HepG2 (cell line): Measurements from ENCODE around the gene CCN6. TPM values are rescaled to one million over a fixed set of nuclear protein-coding genes. Genes with fewer than 3 reads are reported as not detected.

Experiments
- ATF5 ChIP-seq: sonication (generic); formaldehyde crosslinking; IDR thresholded peaks from 2 replicates; pipeline ENCODE4 v1.4.0; 2020; ENCODE audit warnings: mild to moderate bottlenecking, low read depth, missing genetic modification reagents
- CREB3 ChIP-seq: sonication (generic); formaldehyde crosslinking; IDR thresholded peaks from 2 replicates; pipeline ENCODE4 v1.5.0; 2020; ENCODE audit warnings: missing genetic modification reagents
- CTCF ChIP-seq: sonication (generic); formaldehyde crosslinking; IDR thresholded peaks from 2 replicates; pipeline ENCODE4 v1.5.0; 2020; ENCODE audit warnings: mild to moderate bottlenecking, missing genetic modification reagents, moderate library complexity
- FOXO4 ChIP-seq: sonication (generic); formaldehyde crosslinking; conservative IDR thresholded peaks from 2 replicates; pipeline ENCODE4 v1.8.1; 2023; ENCODE audit warnings: missing genetic modification reagents
- IKZF5 ChIP-seq: IDR thresholded peaks from 2 replicates; pipeline ENCODE4 v1.6.1; 2018; ENCODE audit warnings: missing genetic modification reagents, mild to moderate bottlenecking, missing compliant biosample characterization
- MAX ChIP-seq: IDR thresholded peaks from 2 replicates; pipeline ENCODE4 v1.6.1; 2012; ENCODE audit warnings: inconsistent platforms
- NFATC3 ChIP-seq: sonication (generic); formaldehyde crosslinking; IDR thresholded peaks from 2 replicates; pipeline ENCODE4 v1.5.1; 2020; ENCODE audit warnings: mild to moderate bottlenecking, missing genetic modification reagents
- NFE2L2 ChIP-seq: fragments of 150-350 bp; IDR thresholded peaks from 2 replicates; pipeline ENCODE4 v1.6.1; 2014; ENCODE audit warnings: low read length
- NR2C2 ChIP-seq: sonication (generic); formaldehyde crosslinking; IDR thresholded peaks from 2 replicates; pipeline ENCODE4 v1.4.0; 2020; ENCODE audit warnings: missing genetic modification reagents, mild to moderate bottlenecking, moderate library complexity, borderline replicate concordance
- SKIL ChIP-seq: sonication (generic); formaldehyde crosslinking; IDR thresholded peaks from 2 replicates; pipeline ENCODE4 v1.8.0; 2022; ENCODE audit warnings: missing genetic modification reagents, mild to moderate bottlenecking, moderate library complexity, borderline replicate concordance
- SRSF9 ChIP-seq: fragments of 200-400 bp; formaldehyde crosslinking; IDR thresholded peaks from 2 replicates; pipeline ENCODE4 v1.6.1; 2018; ENCODE audit warnings: borderline replicate concordance, mild to moderate bottlenecking, low read depth, low read length; ENCODE audit not compliant: insufficient read depth, poor library complexity, severe bottlenecking
- ZKSCAN1 ChIP-seq: fragments of 150-350 bp; IDR thresholded peaks from 2 replicates; pipeline ENCODE4 v1.6.1; 2014; ENCODE audit warnings: low read length
- ZMYM3 ChIP-seq: sonication (generic); formaldehyde crosslinking; IDR thresholded peaks from 2 replicates; pipeline ENCODE4 v1.5.1; 2020; ENCODE audit warnings: mild to moderate bottlenecking, missing genetic modification reagents
- ZNF275 ChIP-seq: sonication (generic); formaldehyde crosslinking; IDR thresholded peaks from 2 replicates; pipeline ENCODE4 v1.8.0; 2022; ENCODE audit warnings: missing genetic modification reagents, mild to moderate bottlenecking, inconsistent platforms, borderline replicate concordance
- ZNF354B ChIP-seq: sonication (generic); formaldehyde crosslinking; IDR thresholded peaks from 2 replicates; pipeline ENCODE4 v1.8.0; 2022; ENCODE audit warnings: mild to moderate bottlenecking, missing genetic modification reagents
- ZNF652 ChIP-seq: IDR thresholded peaks from 2 replicates; pipeline ENCODE4 v1.6.1; 2016; ENCODE audit warnings: low read depth, borderline replicate concordance
- ZNF766 ChIP-seq: sonication (generic); formaldehyde crosslinking; IDR thresholded peaks from 2 replicates; pipeline ENCODE4 v1.5.0; 2020; ENCODE audit warnings: missing genetic modification reagents, borderline replicate concordance
- ZNF777 ChIP-seq: sonication (generic); formaldehyde crosslinking; IDR thresholded peaks from 2 replicates; pipeline ENCODE4 v1.4.0; 2020; ENCODE audit warnings: missing genetic modification reagents
- polyA plus RNA-seq, 8 experiments: library from polyadenylated mRNA; depleted of rRNA in 3 of 8; stranded (reverse) in 7 of 8; unstranded in 1 of 8; fragments of >200 nt; fragmentation: Illumina TruSeq in 4 of 8; extraction: Trizol in 4 of 8; gene quantifications; 2 replicates each; pipeline versions ENCODE4 v1.2.1 to v1.2.3, GENCODE V29; 2011 to 2016; ENCODE audit warnings: low read depth in 4 of 8, missing spikeins in 1 of 8, mixed read lengths in 1 of 8; ENCODE audit not compliant: insufficient read depth in 1 of 8
- total RNA-seq, 5 experiments: library from RNA; depleted of rRNA; stranded (reverse); fragments of >200 nt; fragmentation: Illumina TruSeq; extraction: Trizol; gene quantifications; 2 replicates each; pipeline ENCODE4 v1.2.3, GENCODE V29; 2016; ENCODE audit warnings: low read depth in 1 of 5

Gene CCN6
- total and polyA plus RNA-seq, 2 of the 13 experiments (the other 11 are each of a cell fraction or from before 2014, with no cell fraction given), result not detected

GRCh38 chr6:112087136-112087911 lies 33.4 kb downstream of the CCN6 start, which contains the start of the genes FAM229B and TUBE1 (continued):
- TF ChIP-seq CREB3 (CRISPR knock-in tag) (0 out of 2 replicates have a peak, but pooled peaks have one; percentile 58), ZNF275 (CRISPR knock-in tag) (0 out of 2 replicates have a peak, but pooled peaks have one; percentile 81), ZKSCAN1 (no peak), ZNF777 (CRISPR knock-in tag) (peak; percentile 84), CTCF (CRISPR knock-in tag) (peak; percentile 54), ZNF652 (0 out of 2 replicates have a peak, but pooled peaks have one; percentile 18), MAX (peak; percentile 70), SRSF9 (no peak), ATF5 (no peak), NR2C2 (CRISPR knock-in tag) (0 out of 2 replicates have a peak, but pooled peaks have one; percentile 44), ZMYM3 (CRISPR knock-in tag) (peak; percentile 27; the same call in 1 of the 2 replicates), FOXO4 (CRISPR knock-in tag) (no peak), SKIL (no peak), ZNF766 (CRISPR knock-in tag) (peak; percentile 84; the same call in 1 of the 2 replicates), IKZF5 (CRISPR knock-in tag) (peak; percentile 92; the same call in 1 of the 2 replicates), ZNF354B (0 out of 2 replicates have a peak, but pooled peaks have one; percentile 90), NFATC3 (CRISPR knock-in tag) (0 out of 2 replicates have a peak, but pooled peaks have one; percentile 69), NFE2L2 (no peak)
